Left lung (tissue), 10 donors: ENCODE measurements around the gene TICRR. TPM values are rescaled to one million over a fixed set of nuclear protein-coding genes. Genes with fewer than 3 reads are reported as not detected.

ENCODE experiments used
- ATAC-seq: fragments of 200-7000 bp; cut with Tn5 transposase; one replicate; pipeline ENCODE4 v1.9.1; 2020; ENCODE audit warnings: moderate library complexity
- DNase-seq, 4 donors: peaks; one replicate each; pipeline ENCODE4 v3.0.0-alpha.2; 2013 to 2020
- H3K27ac ChIP-seq, 2 donors: fragments of 200-600 bp; sonication (generic) in 1 of 2; one replicate each; pipeline versions ENCODE4 v1.5.0 to v1.8.0; 2020 to 2021
- H3K27me3 ChIP-seq, 2 donors: fragments of 200-600 bp; sonication (generic) in 1 of 2; one replicate each; pipeline versions ENCODE4 v1.5.0 to v1.8.0; 2020 to 2021
- H3K36me3 ChIP-seq, 2 donors: fragments of 200-600 bp; sonication (generic) in 1 of 2; one replicate each; pipeline versions ENCODE4 v1.5.0 to v1.8.0; 2020 to 2021
- H3K4me1 ChIP-seq, 2 donors: fragments of 200-600 bp; one replicate each; pipeline ENCODE4 v1.8.0; 2021
- H3K4me3 ChIP-seq, 2 donors: fragments of 200-600 bp; sonication (generic) in 1 of 2; one replicate each; pipeline versions ENCODE4 v1.5.0 to v1.8.0; 2020 to 2021; ENCODE audit warnings: mild to moderate bottlenecking in 1 of 2
- H3K9me3 ChIP-seq, 2 donors: fragments of 200-600 bp; sonication (generic) in 1 of 2; one replicate each; pipeline versions ENCODE4 v1.5.0 to v1.8.0; 2020 to 2021
- CTCF ChIP-seq, 2 donors: fragments of 200-600 bp; sonication (generic) in 1 of 2; IDR thresholded peaks; one replicate each; pipeline versions ENCODE4 v1.5.0 to v1.8.0; 2021; ENCODE audit warnings: antibody characterized with exemption in 2 of 2
- intact Hi-C, 2 donors: fragments of 100-400 bp; cut with DNase I; formaldehyde crosslinking; loops; one replicate each; pipeline versions ENCODE4 v1.11.2 to v1.14.2; 2022
- polyA plus RNA-seq, 6 donors: library from polyadenylated mRNA; unstranded; fragments of 120-200 nt; gene quantifications; one replicate each; pipeline ENCODE4 v1.2.1, GENCODE V29; 2013; ENCODE audit not compliant: insufficient read length in 6 of 6
- total RNA-seq, 2 donors: library from RNA; stranded (reverse); fragmentation: NEBNext Ultra II Directional; extraction: Animal tissue kit (Norgen Biotek cat#: 25700); gene quantifications; one replicate each; pipeline ENCODE4 v1.2.1, GENCODE V29; 2021
- donor health status: DM: no; HTN: yes; CAD: no.
- donor health status: DM: no; HTN: no; CAD: no.

TICRR gene
- total and polyA plus RNA-seq, 8 donors = 1.7 to 17.7 (median 10.2) TPM

GRCh38 chr15:89599021-89599420 is 23.8 kb downstream of the TICRR start:
- H3K27ac ChIP-seq = no peak overlapping the region
- no peak for ATAC-seq
- DNase-seq = no peak
- H3K27me3 ChIP-seq = no peaks in the 10 kb centered on the region
- peaks cover 0 to 7% of the 10 kb centered on the region in 2 donors for H3K36me3 ChIP-seq
- H3K9me3 ChIP-seq = no peaks in the 10 kb centered on the region
- TF ChIP-seq CTCF (IDR thresholded peaks at IDR 0.05) = no peak
- no peaks in the 10 kb centered on the region for H3K4me1 ChIP-seq
- H3K4me3 ChIP-seq = no peak overlapping the region
- intact Hi-C loops = no loop called here

GRCh38 chr15:89611317-89611716 is 36.0 kb downstream of the TICRR start:
- DNase-seq (no peak), ATAC-seq (no peak)
- intact Hi-C loops = no loop called here
- Histone ChIP-seq H3K4me3 (no peak overlapping the region), H3K27ac (no peak overlapping the region), H3K4me1 (no peaks in the 10 kb centered on the region), H3K9me3 (peaks cover 0 to 21% of the 10 kb centered on the region in 2 donors), H3K36me3 (peaks cover 0 to 13% of the 10 kb centered on the region in 2 donors), H3K27me3 (no peaks in the 10 kb centered on the region)
- no peak for TF ChIP-seq CTCF (IDR thresholded peaks at IDR 0.05)

- no peak overlapping the region for H3K27ac ChIP-seq
- H3K4me3 ChIP-seq = no peak overlapping the region
- H3K4me1 ChIP-seq = no peaks in the 10 kb centered on the region
- H3K36me3 ChIP-seq = peaks cover 0 to 27% of the 10 kb centered on the region in 2 donors
- intact Hi-C loops = no loop called here
- no peaks in the 10 kb centered on the region for H3K27me3 ChIP-seq
- ATAC-seq = no peak
- H3K9me3 ChIP-seq = peaks cover 0 to 21% of the 10 kb centered on the region in 2 donors
- TF ChIP-seq CTCF (IDR thresholded peaks at IDR 0.05) = no peak
- DNase-seq = no peak
Observed at GRCh38 chr15:89613031-89613430, 37.8 kb downstream of the TICRR start.

GRCh38 chr15:89614164-89614563 is 38.9 kb downstream of the TICRR start:
- H3K4me1 ChIP-seq = no peaks in the 10 kb centered on the region
- TF ChIP-seq CTCF (IDR thresholded peaks at IDR 0.05) = no peak
- H3K27me3 ChIP-seq = no peaks in the 10 kb centered on the region
- no peak overlapping the region for H3K27ac ChIP-seq
- H3K9me3 ChIP-seq = peaks cover 0 to 21% of the 10 kb centered on the region in 2 donors
- no peak overlapping the region for H3K4me3 ChIP-seq
- DNase-seq (no peak), ATAC-seq (no peak)
- peaks cover 0 to 31% of the 10 kb centered on the region in 2 donors for H3K36me3 ChIP-seq
- intact Hi-C loops = no loop called here

- no peak for TF ChIP-seq CTCF (IDR thresholded peaks at IDR 0.05)
- H3K27me3 ChIP-seq = no peaks in the 10 kb centered on the region
- H3K36me3 ChIP-seq = peaks cover 0 to 36% of the 10 kb centered on the region in 2 donors
- no peak overlapping the region for H3K27ac ChIP-seq
- H3K9me3 ChIP-seq = peaks cover 0 to 21% of the 10 kb centered on the region in 2 donors
- no peak for ATAC-seq
- no peaks in the 10 kb centered on the region for H3K4me1 ChIP-seq
- DNase-seq = no peak
- intact Hi-C loops = no loop called here
- H3K4me3 ChIP-seq = no peak overlapping the region
Observed at GRCh38 chr15:89615135-89615534, 39.9 kb downstream of the TICRR start.
